K562 (cell line): Measurements from ENCODE around the gene PI4KA. TPM values are rescaled to one million over a fixed set of nuclear protein-coding genes. Genes with fewer than 3 reads are reported as not detected.
A peak's percentile ranks its signal among the peaks of the same experiment; 100 is the strongest.

ENCODE experiments used
- ATAC-seq: fragments of 200-7000 bp; cut with Tn5 transposase; 3 replicates; pipeline ENCODE4 v1.9.1; 2020; ENCODE audit warnings: moderate library complexity
- BruUV-seq: library from RNA; stranded (reverse); fragments of 400-500 nt; replicated peaks from 2 replicates; lab custom pipeline; 2021; lab: Mats Ljungman, UMichigan
- CTCF ChIA-PET: fragments of 300-600 bp; formaldehyde crosslinking; extraction: SDS; loops from one replicate; lab custom pipeline; 2021; ENCODE audit warnings: low intra/inter-chr PET ratio; lab: Yijun Ruan, JAX
- POLR2A ChIA-PET: fragments of 300-600, 350-650 bp; sonication (Branson Sonifier 250); formaldehyde crosslinking; extraction: SDS; loops from one replicate; lab custom pipeline; 2021; ENCODE audit warnings: antibody characterized with exemption, inconsistent platforms; lab: Yijun Ruan, JAX
- DNase-seq, 4 experiments: peaks; one replicate each; pipeline versions ENCODE4 v3.0.0 to v3.0.0-alpha.2; 2011 to 2018; ENCODE audit warnings: low spot score in 3 of 4, mixed read lengths in 3 of 4; ENCODE audit errors: extremely low read depth in 1 of 4
- FAIRE-seq: peaks from 2 replicates; lab custom pipeline; 2011; peaks lifted over from hg19 to GRCh38; lab: Jason Lieb, UNC
- H2AFZ ChIP-seq: 2 replicates; pipeline ENCODE4 v1.6.0; 2011; ENCODE audit warnings: low read depth, low read length, control low read depth, inconsistent platforms
- H3K27ac ChIP-seq: fragments of 200-600 bp; 3 replicates; pipeline ENCODE4 v1.8.0; 2011; ENCODE audit warnings: low read depth, mild to moderate bottlenecking, control low read depth, inconsistent platforms, low read length, moderate library complexity, mixed read lengths; ENCODE audit errors: extremely low read depth
- H3K27me3 ChIP-seq, 2 experiments: fragments of 300-600 bp in 1 of 2; 2 replicates in 1 of 2; 3 replicates in 1 of 2; pipeline versions ENCODE4 v1.6.0 to v1.8.0; 2011; ENCODE audit warnings: inconsistent platforms in 2 of 2, low read length in 2 of 2, mild to moderate bottlenecking in 1 of 2, mixed read lengths in 1 of 2, moderate library complexity in 1 of 2; ENCODE audit not compliant: control insufficient read depth in 2 of 2, insufficient read depth in 2 of 2
- H3K36me3 ChIP-seq: fragments of 300-600 bp; 3 replicates; pipeline ENCODE4 v1.8.0; 2011; ENCODE audit warnings: mild to moderate bottlenecking, low read length, inconsistent platforms; ENCODE audit not compliant: control insufficient read depth, insufficient read depth
- H3K4me1 ChIP-seq, 2 experiments: fragments of 200-600 bp in 1 of 2; replicated peaks in 1 of 2; 2 replicates in 1 of 2; 3 replicates in 1 of 2; pipeline versions ENCODE4 v1.5.1 to v1.8.0; 2011; ENCODE audit warnings: inconsistent platforms in 2 of 2, low read length in 2 of 2, mild to moderate bottlenecking in 1 of 2, mixed read lengths in 1 of 2, moderate library complexity in 1 of 2; ENCODE audit not compliant: control insufficient read depth in 2 of 2, insufficient read depth in 2 of 2
- H3K4me2 ChIP-seq: 2 replicates; pipeline ENCODE4 v1.6.1; 2011; ENCODE audit warnings: low read length, control low read depth, inconsistent platforms, mixed read lengths; ENCODE audit not compliant: insufficient read depth
- H3K4me3 ChIP-seq: fragments of 200-600 bp; sonication (generic), shearing (Covaris generic); 2 replicates; pipeline ENCODE4 v1.5.1; 2016; ENCODE audit warnings: control low read depth, inconsistent platforms
- H3K79me2 ChIP-seq: fragments of 200-600 bp; 3 replicates; pipeline ENCODE4 v1.8.0; 2011; ENCODE audit warnings: low read length, inconsistent platforms; ENCODE audit not compliant: control insufficient read depth, insufficient read depth
- H3K9ac ChIP-seq, 2 experiments: 2 replicates each; pipeline versions ENCODE4 v1.6.0 to v1.6.1; 2011; ENCODE audit warnings: low read depth in 2 of 2, low read length in 2 of 2, control low read depth in 1 of 2, inconsistent platforms in 1 of 2, mild to moderate bottlenecking in 1 of 2, mixed read lengths in 1 of 2; ENCODE audit not compliant: insufficient read depth in 1 of 2
- H3K9me1 ChIP-seq: one replicate; pipeline ENCODE4 v1.6.0; 2011; ENCODE audit warnings: inconsistent platforms, mild to moderate bottlenecking, low read length, moderate library complexity; ENCODE audit not compliant: control insufficient read depth, insufficient read depth
- H3K9me3 ChIP-seq: replicated peaks from 2 replicates; pipeline ENCODE4 v1.5.1; 2011; ENCODE audit warnings: low read depth, low read length, inconsistent platforms; ENCODE audit not compliant: control insufficient read depth, insufficient read depth
- H4K20me1 ChIP-seq: replicated peaks from 2 replicates; pipeline ENCODE4 v1.6.1; 2011; ENCODE audit warnings: low read length, inconsistent platforms, mixed read lengths; ENCODE audit not compliant: control insufficient read depth, insufficient read depth
- ELF1 ChIP-seq: fragments of 200-800 bp; sonication (Bioruptor generic); IDR thresholded peaks from 2 replicates; pipeline ENCODE4 v1.6.1; 2016; ENCODE audit warnings: missing genetic modification characterization, missing compliant biosample characterization
- ETS2 ChIP-seq: IDR thresholded peaks from 2 replicates; pipeline ENCODE4 v1.6.1; 2016; ENCODE audit warnings: borderline replicate concordance, missing genetic modification characterization, mild to moderate bottlenecking, moderate library complexity, missing compliant biosample characterization; ENCODE audit not compliant: poor library complexity, severe bottlenecking
- EZH2 ChIP-seq: IDR thresholded peaks from 2 replicates; pipeline ENCODE4 v1.6.1; 2012; ENCODE audit warnings: low read depth, mild to moderate bottlenecking, inconsistent platforms, low read length, borderline replicate concordance
- HDAC2 ChIP-seq: fragments of 450-650 bp; IDR thresholded peaks from 2 replicates; pipeline ENCODE4 v1.6.1; 2016; ENCODE audit warnings: mild to moderate bottlenecking
- KLF6 ChIP-seq: fragments of 250-450 bp; sonication (Bioruptor Pico); IDR thresholded peaks from 2 replicates; pipeline ENCODE4 v1.4.0; 2020; ENCODE audit warnings: mild to moderate bottlenecking, moderate library complexity, borderline replicate concordance
- SREBF2 ChIP-seq: sonication (generic); formaldehyde crosslinking; IDR thresholded peaks from 2 replicates; pipeline ENCODE4 v1.4.0; 2020; ENCODE audit warnings: mild to moderate bottlenecking, missing genetic modification reagents
- ZNF57 ChIP-seq: fragments of 450-650 bp; formaldehyde crosslinking; IDR thresholded peaks from 2 replicates; pipeline ENCODE4 v1.4.0; 2020; ENCODE audit warnings: mild to moderate bottlenecking, moderate library complexity
- ZNF77 ChIP-seq: fragments of 250-450 bp; sonication (Bioruptor Pico); IDR thresholded peaks from 2 replicates; pipeline ENCODE4 v1.5.0; 2020
- ZNF778 ChIP-seq: fragments of 450-650 bp; formaldehyde crosslinking; IDR thresholded peaks from 2 replicates; pipeline ENCODE4 v1.4.0; 2020; ENCODE audit warnings: mild to moderate bottlenecking, moderate library complexity
- ZSCAN32 ChIP-seq: fragments of 450-650 bp; formaldehyde crosslinking; IDR thresholded peaks from 2 replicates; pipeline ENCODE4 v1.4.0; 2020; ENCODE audit warnings: mild to moderate bottlenecking, moderate library complexity
- WGBS: fragments of 100-300 bp; shearing (Covaris generic); methylation state at CpG from one replicate; pipeline ENCODE4 v1.1.6; 2016; ENCODE audit warnings: low coverage, mixed read lengths; ENCODE audit not compliant: insufficient coverage; ENCODE audit errors: missing lambda C conversion rate; 5-methylcytosine and 5-hydroxymethylcytosine counted together
- in situ Hi-C: fragments of 300-500 bp; cut with MboI; formaldehyde crosslinking; loops from 4 replicates; pipeline ENCODE4 v1.15.0; 2018; ENCODE audit warnings: inconsistent platforms, mixed read lengths
- intact Hi-C: fragments of 100-400 bp; cut with micrococcal nuclease; formaldehyde crosslinking; loops from 2 replicates; pipeline ENCODE4 v1.14.2; 2022
- polyA plus RNA-seq, 8 experiments: library from polyadenylated mRNA; depleted of rRNA in 4 of 8; stranded (reverse) in 5 of 8; unstranded in 3 of 8; fragments of >200 nt; fragmentation: Nextera tagmentation in 2 of 8; fragmentation: Illumina TruSeq in 1 of 8; extraction: Ambion mirVana in 2 of 8; extraction: Trizol in 1 of 8; gene quantifications; 2 replicates each; pipeline versions ENCODE4 v1.2.1 to v1.2.3, GENCODE V29; 2011 to 2014; ENCODE audit warnings: inconsistent platforms in 1 of 8, missing spikeins in 1 of 8
- total RNA-seq, 7 experiments: library from RNA; depleted of rRNA in 6 of 7; stranded (reverse); fragments of >200 nt in 6 of 7; fragmentation: Illumina TruSeq in 2 of 7; extraction: Trizol in 2 of 7; gene quantifications; 2 replicates each; pipeline versions ENCODE4 v1.2.1 to v1.2.3, GENCODE V29; 2011 to 2021; ENCODE audit warnings: low replicate concordance in 1 of 7
- TF ChIP-seq, protein P1 (sequence below), 2 experiments: fragments of 450-650 bp; IDR thresholded peaks; 2 replicates each; pipeline ENCODE4 v1.6.1; 2016
- TF ChIP-seq, protein P2 (sequence below): fragments of 250-450 bp; sonication (Bioruptor Pico); IDR thresholded peaks from 2 replicates; pipeline ENCODE4 v1.5.0; 2021
- TF ChIP-seq, protein P3 (sequence below), 2 experiments: fragments of 450-650 bp in 1 of 2; sonication (generic) in 1 of 2; formaldehyde crosslinking; conservative IDR thresholded peaks; 2 replicates each; pipeline versions ENCODE4 v1.4.0 to v1.8.1; 2020 to 2022; ENCODE audit warnings: mild to moderate bottlenecking in 1 of 2, missing genetic modification reagents in 1 of 2
- TF ChIP-seq, protein P4 (sequence below): sonication (generic); formaldehyde crosslinking; IDR thresholded peaks from 2 replicates; pipeline ENCODE4 v1.8.1; 2023; ENCODE audit warnings: mild to moderate bottlenecking, missing genetic modification reagents, moderate library complexity

Gene PI4KA
- total and polyA plus RNA-seq, 9 of the 15 experiments (the other 6 are each of a cell fraction or from before 2014, with no cell fraction given), result 7.3 to 187 (median 84.7) TPM

DNA sequence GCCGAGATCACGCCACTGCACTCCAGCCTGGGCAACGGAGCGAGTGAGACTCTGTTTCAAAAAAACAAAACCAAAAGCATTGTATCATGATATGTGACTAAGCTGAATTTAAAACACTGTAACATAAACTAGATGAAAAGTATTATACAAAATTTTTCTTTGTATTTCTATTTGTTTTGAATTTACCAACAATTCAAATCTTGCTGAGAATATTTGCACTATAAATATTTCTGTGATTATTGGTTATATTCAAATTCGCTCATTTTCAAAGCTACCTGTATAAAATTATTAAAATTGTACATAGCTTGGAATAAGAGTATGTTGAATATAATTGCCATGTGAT, 186.6 kb downstream of the PI4KA start (continued):
- TF ChIP-seq SREBF2 (CRISPR knock-in tag), result no peak
- TF ChIP-seq, protein P1, sequence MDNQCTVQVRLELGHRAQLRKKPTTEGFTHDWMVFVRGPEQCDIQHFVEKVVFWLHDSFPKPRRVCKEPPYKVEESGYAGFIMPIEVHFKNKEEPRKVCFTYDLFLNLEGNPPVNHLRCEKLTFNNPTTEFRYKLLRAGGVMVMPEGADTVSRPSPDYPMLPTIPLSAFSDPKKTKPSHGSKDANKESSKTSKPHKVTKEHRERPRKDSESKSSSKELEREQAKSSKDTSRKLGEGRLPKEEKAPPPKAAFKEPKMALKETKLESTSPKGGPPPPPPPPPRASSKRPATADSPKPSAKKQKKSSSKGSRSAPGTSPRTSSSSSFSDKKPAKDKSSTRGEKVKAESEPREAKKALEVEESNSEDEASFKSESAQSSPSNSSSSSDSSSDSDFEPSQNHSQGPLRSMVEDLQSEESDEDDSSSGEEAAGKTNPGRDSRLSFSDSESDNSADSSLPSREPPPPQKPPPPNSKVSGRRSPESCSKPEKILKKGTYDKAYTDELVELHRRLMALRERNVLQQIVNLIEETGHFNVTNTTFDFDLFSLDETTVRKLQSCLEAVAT (IDR thresholded peaks at IDR 0.05), result no peak
- no peak for TF ChIP-seq ZNF57 (CRISPR knock-in tag)
- TF ChIP-seq, all 486 proteins: peak for 5

DNA sequence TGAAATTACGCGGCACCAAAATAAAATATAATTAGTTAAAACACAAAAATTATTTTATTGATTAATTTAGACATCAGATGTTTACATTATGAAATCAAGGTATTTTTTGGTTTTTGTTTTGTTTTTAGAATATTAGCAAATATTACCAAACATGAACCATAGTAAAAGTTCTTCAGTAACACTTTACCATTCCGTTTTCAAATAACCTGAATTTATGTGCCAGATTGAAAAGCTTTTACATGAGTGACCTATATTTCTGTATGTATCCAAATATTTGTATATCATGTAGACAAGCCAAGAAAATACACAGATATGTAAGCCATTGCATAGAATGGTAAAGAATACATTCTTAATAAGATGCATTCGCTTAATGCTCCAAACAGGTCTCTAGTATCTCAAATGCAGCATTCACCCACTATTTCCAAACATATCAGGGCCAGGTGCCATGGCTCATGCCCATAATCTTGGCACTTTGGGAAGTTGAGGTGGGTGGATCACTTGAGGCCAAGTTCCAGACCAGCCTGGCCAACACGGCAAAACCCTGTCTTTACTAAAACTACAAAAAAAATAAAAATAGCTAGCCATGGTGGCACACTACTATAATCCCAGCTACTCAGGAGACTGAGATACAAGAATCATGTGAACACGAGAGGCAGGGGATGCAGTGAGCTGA, 187.1 kb downstream of the PI4KA start:
- CTCF ChIA-PET, result no interaction called here
- intact Hi-C loops, result loop anchor here (10.0 kb wide), 1 partner anchor 257 kb away; no protein-coding TSS in a partner anchor
- in situ Hi-C loops, result no loop called here
- peak; percentile 9 for TF ChIP-seq ETS2 (tag)
- 0 out of 2 replicates have a peak, but pooled peaks have one; percentile 41 for TF ChIP-seq ZNF778 (CRISPR knock-in tag)
- TF ChIP-seq EZH2, result peak; percentile 99
- TF ChIP-seq, protein P2, sequence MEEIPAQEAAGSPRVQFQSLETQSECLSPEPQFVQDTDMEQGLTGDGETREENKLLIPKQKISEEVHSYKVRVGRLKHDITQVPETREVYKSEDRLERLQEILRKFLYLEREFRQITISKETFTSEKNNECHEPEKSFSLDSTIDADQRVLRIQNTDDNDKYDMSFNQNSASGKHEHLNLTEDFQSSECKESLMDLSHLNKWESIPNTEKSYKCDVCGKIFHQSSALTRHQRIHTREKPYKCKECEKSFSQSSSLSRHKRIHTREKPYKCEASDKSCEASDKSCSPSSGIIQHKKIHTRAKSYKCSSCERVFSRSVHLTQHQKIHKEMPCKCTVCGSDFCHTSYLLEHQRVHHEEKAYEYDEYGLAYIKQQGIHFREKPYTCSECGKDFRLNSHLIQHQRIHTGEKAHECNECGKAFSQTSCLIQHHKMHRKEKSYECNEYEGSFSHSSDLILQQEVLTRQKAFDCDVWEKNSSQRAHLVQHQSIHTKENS (CRISPR knock-in tag), result 0 out of 2 replicates have a peak, but pooled peaks have one; percentile 38
- TF ChIP-seq KLF6 (CRISPR knock-in tag), result no peak
- TF ChIP-seq ZNF77 (CRISPR knock-in tag), result 0 out of 2 replicates have a peak, but pooled peaks have one; percentile 42
- TF ChIP-seq, protein P3, sequence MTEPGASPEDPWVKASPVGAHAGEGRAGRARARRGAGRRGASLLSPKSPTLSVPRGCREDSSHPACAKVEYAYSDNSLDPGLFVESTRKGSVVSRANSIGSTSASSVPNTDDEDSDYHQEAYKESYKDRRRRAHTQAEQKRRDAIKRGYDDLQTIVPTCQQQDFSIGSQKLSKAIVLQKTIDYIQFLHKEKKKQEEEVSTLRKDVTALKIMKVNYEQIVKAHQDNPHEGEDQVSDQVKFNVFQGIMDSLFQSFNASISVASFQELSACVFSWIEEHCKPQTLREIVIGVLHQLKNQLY (CRISPR knock-in tag; conservative IDR thresholded peaks at IDR 0.05), result 0 out of 4 replicates have a peak, but pooled peaks of 1 of the 2 experiments have one; percentile 53
- TF ChIP-seq, protein P4, sequence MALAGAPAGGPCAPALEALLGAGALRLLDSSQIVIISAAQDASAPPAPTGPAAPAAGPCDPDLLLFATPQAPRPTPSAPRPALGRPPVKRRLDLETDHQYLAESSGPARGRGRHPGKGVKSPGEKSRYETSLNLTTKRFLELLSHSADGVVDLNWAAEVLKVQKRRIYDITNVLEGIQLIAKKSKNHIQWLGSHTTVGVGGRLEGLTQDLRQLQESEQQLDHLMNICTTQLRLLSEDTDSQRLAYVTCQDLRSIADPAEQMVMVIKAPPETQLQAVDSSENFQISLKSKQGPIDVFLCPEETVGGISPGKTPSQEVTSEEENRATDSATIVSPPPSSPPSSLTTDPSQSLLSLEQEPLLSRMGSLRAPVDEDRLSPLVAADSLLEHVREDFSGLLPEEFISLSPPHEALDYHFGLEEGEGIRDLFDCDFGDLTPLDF (CRISPR knock-in tag), result peak; percentile 24; the same call in 1 of the 2 replicates
- TF ChIP-seq HDAC2, result no peak
- TF ChIP-seq ELF1 (tag), result peak; percentile 38; the same call in 1 of the 2 replicates
- TF ChIP-seq ZSCAN32 (CRISPR knock-in tag), result 0 out of 2 replicates have a peak, but pooled peaks have one; percentile 19

More for the DNA sequence above, 187.1 kb downstream of the PI4KA start:
- BruUV-seq, result no TSS peak
- Histone ChIP-seq H4K20me1 (no peaks in the 10 kb centered on the region), H3K4me3 (no peak overlapping the region), H3K36me3 (no peaks in the 10 kb centered on the region), H3K79me2 (no peaks in the 10 kb centered on the region), H3K27me3 (peaks cover 23 to 28% of the 10 kb centered on the region in 2 experiments), H3K9ac (no peak overlapping the region), H3K9me1 (no peaks in the 10 kb centered on the region), H3K27ac (no peak overlapping the region), H3K9me3 (no peaks in the 10 kb centered on the region), H3K4me1 (peaks cover 0 to 18% of the 10 kb centered on the region in 2 experiments; a peak in 1 of 5 replicates), H2AFZ (no peak overlapping the region), H3K4me2 (no peak overlapping the region)
- DNase-seq, result no peak
- ATAC-seq, result peak; percentile 55; the same call in 2 of the 3 replicates
- WGBS, result 19% methylated on average over 6 of the region's 6 CpGs
- POLR2A ChIA-PET, result interaction anchor here (0.6 to 3.3 kb wide), 11 partner anchors 8 to 145 kb away, joined by 3 to 21 read pairs (median 4); no protein-coding TSS in a partner anchor
- no peak for FAIRE-seq
